ENCODE results near the gene PPM1H. TPM values are rescaled to one million over a fixed set of nuclear protein-coding genes. Genes with fewer than 3 reads are reported as not detected.

PPM1H gene
- total and polyA plus RNA-seq, 2 of the 8 experiments (the other 6 are each of a cell fraction or from before 2014, with no cell fraction given), result 16.4 to 36.1 TPM

DNA sequence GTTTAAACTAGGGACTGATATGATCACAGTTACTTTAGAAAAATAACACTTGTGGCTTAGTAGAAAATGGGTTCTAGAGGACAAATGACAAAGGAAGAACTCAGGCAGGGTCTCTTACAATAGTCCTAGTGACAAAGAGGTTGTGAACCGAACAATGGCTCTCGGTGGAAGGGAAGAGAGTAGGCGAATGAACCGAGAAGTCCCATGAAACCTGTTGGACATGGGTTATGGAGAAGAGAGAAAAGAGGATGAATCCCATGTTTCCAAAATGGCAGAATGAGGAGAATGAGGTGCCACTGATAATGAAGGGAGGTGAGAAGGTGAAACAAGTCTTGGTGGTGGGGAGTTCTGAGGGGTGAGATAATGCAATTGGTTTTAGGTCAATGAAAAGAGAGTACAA lies 94.1 kb downstream of the PPM1H start (continued):
- no peak for TF ChIP-seq SUZ12 (IDR thresholded peaks at IDR 0.05; ENCODE audit: low read length)
- no peak for TF ChIP-seq JUN (IDR thresholded peaks at IDR 0.05; ENCODE audit: low read depth, low read length)
- no peak for TF ChIP-seq CHD1 (IDR thresholded peaks at IDR 0.05; ENCODE audit: low read depth, low read length)
- TF ChIP-seq BCL11A (IDR thresholded peaks at IDR 0.05; ENCODE audit: low read depth in 2 of 2, low read length in 2 of 2), result no peak
